ENCODE measurements around the gene WDR70.
"Not testable (repeated sequence)": the region's sequence is repeated elsewhere in the genome, so short reads cannot be mapped to it uniquely, and the experiment has no call there.

Gene WDR70

DNA sequence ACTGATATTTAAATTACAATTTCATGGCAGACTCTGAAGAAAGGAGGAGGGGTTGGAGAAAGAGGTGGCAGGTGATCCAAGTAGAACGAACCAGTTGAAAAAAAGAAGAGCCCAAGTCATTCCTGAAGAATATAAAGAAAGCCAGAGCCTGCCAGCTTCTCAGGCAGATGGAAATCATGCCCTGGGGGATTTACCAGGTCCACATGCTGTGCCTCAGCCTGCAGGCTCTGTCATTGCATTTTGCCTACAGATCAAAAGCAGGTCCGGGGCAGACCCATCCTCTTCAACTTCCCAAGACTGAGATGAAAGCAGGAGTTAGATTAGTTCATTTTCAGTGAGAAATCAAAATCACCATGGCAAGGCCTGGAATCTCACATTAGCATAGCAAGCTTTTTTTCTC lies 412.2 kb downstream of the WDR70 start:
- TF ChIP-seq, protein P1, sequence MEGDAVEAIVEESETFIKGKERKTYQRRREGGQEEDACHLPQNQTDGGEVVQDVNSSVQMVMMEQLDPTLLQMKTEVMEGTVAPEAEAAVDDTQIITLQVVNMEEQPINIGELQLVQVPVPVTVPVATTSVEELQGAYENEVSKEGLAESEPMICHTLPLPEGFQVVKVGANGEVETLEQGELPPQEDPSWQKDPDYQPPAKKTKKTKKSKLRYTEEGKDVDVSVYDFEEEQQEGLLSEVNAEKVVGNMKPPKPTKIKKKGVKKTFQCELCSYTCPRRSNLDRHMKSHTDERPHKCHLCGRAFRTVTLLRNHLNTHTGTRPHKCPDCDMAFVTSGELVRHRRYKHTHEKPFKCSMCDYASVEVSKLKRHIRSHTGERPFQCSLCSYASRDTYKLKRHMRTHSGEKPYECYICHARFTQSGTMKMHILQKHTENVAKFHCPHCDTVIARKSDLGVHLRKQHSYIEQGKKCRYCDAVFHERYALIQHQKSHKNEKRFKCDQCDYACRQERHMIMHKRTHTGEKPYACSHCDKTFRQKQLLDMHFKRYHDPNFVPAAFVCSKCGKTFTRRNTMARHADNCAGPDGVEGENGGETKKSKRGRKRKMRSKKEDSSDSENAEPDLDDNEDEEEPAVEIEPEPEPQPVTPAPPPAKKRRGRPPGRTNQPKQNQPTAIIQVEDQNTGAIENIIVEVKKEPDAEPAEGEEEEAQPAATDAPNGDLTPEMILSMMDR (IDR thresholded peaks at IDR 0.05; ENCODE audit: low read depth, low read length): no peak
- H3K4me3 ChIP-seq (ENCODE audit: low read depth, low read length): no peak overlapping the region

DNA sequence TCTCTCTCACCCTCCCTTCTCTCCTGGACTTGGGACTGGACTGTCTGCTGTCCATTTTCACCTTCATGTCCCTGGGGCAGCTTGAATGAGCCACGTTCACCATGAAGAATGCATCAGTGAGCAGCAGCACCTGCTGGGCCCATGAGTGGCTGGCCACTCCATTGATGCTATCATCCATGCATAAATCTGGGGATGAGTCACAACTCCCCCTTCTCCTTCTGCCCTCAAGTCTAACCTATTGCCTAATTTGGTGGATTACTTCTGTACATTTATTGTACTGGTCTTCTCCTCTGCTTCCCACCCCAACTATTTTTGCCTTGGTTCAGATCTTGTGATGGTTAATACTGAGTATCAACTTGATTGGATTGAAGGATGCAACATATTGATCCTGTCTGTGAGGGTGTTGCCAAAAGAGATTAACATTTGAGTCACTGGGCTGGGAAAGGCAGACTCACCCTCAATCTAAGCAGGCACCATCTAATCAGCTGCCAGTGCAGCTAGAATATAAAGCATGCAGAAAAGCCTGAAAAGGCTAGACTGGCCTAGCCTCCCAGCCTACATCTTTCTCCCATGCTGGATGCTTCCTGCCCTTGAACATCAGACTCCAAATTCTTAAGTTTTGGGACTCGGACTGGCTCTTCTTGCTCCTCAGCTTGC lies 414.0 kb downstream of the WDR70 start:
- H3K4me3 ChIP-seq (ENCODE audit: low read depth, low read length): no peak overlapping the region
- TF ChIP-seq, protein P1 (IDR thresholded peaks at IDR 0.05; ENCODE audit: low read depth, low read length): no peak

DNA sequence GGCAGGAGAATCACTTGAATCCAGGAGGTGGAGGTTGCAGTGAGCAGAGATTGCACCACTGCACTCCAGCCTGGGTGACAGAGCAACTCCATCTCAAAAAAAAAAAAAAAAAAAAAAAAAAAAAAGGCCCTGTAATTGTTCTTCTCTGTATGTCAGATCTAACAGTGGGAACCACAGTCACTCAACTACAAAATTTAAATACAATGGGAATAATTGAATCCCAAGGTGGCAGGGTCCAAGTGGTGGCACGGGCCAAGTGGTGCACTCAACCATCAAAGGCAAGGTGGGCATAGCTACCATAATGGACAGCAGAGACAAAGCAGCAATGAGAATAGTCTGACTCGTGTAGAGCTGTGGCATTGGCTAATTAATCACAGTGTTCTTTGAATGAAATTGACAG lies 416.2 kb downstream of the WDR70 start:
- not testable (repeated sequence) for H3K4me3 ChIP-seq (ENCODE audit: low read depth, low read length)

DNA sequence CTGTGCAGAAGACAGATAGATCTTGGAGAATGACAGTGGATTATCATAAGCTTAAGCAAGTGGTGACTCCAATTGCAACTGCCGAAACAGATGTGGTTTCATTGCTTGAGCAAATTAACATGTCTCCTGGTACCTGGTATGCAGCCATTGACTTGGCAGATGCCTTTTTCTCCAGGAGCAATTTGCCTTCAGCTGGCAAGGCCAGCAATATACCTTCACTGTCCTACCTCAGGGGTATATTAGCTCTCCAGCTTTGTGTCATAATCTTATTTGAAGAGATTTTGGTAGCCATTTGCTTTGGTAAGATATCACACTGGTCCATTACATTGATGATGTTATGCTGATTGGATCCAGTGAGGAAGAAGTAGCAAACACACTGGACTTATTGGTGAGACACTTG lies 417.3 kb downstream of the WDR70 start:
- not testable (repeated sequence) for H3K4me3 ChIP-seq (ENCODE audit: low read depth, low read length)

DNA sequence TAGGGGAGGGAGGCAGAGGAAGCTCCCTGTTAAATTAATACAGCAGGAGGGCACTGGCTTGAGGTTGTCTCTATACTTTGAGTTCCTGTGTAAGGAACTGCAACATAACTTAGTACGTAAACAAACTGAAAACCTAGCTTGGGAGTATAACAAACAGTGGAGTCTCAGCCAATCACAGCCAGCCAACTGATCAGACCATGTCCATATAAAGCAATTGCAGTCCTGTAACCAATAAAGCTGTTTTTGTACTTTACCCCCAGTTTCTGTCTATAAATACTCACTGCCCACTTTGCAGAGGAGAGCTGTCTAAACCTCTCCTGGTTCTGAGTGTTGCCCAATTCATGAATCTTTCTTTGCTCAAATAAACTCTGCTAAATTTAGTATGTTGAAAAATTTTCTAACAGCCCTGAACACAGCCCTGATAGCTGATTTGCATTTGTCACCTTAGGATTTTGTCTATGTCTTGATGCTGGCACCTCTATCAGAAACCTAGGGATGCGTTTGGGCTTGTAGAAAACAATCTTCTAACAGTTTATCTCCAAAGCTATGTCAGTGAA lies 420.8 kb downstream of the WDR70 start:
- no peak overlapping the region for H3K4me3 ChIP-seq (ENCODE audit: low read depth, low read length)
- TF ChIP-seq, protein P1 (IDR thresholded peaks at IDR 0.05; ENCODE audit: low read depth, low read length): no peak

DNA sequence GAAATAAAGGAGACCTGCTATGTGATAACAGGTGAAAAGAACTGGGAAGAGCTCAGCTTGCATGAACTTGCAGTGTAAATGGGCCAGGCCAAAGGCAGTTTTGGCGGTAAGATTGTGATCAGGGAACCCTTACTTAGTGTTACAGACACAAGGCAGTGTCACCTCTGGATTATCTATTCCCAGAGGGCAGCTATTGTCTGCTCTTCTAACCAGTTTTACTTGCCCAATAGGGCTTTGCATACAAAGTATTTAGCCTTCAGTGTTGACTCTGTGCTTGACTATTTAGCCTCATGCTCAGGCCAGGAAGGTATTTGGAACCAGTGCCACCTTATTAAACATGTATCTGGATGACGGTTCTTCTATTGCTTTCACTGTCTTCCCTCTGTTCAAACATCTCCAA lies 422.4 kb downstream of the WDR70 start:
- TF ChIP-seq, protein P1 (IDR thresholded peaks at IDR 0.05; ENCODE audit: low read depth, low read length): no peak
- H3K4me3 ChIP-seq (ENCODE audit: low read depth, low read length): no peak overlapping the region
